ENCODE data around the gene RPL7A. TPM values are rescaled to one million over a fixed set of nuclear protein-coding genes. Genes with fewer than 3 reads are reported as not detected.

Gene RPL7A
- total and polyA plus RNA-seq, 2 of the 4 experiments (the other 2 are of a cell fraction): 3,220 to 4,096 TPM

- Histone ChIP-seq H3K4me2 (ENCODE audit: low read depth, low read length) (no peak overlapping the region), H3K14ac (replicated peaks; ENCODE audit: low read depth, low read length) (no peak overlapping the region), H3K36me3 (ENCODE audit: control insufficient read depth, insufficient read depth, low read length) (peaks cover 44% of the 10 kb centered on the region), H2BK120ac (ENCODE audit: low read depth, low read length) (no peak overlapping the region), H2BK20ac (ENCODE audit: low read depth, low read length) (no peak overlapping the region), H3K9me1 (ENCODE audit: insufficient read depth, low read length) (no peaks in the 10 kb centered on the region; the same call in 1 of the 2 replicates), H2AK5ac (ENCODE audit: low read depth, low read length) (no peak overlapping the region), H3K9me3 (ENCODE audit: control insufficient read depth, insufficient read depth, low read length) (no peaks in the 10 kb centered on the region), H3K4me3 (ENCODE audit: insufficient read depth, low read depth, low read length) (no peak overlapping the region), H2BK15ac (ENCODE audit: low read depth, low read length) (no peak overlapping the region), H3K9ac (ENCODE audit: low read depth, low read length) (no peak overlapping the region), H2AK9ac (replicated peaks; ENCODE audit: low read depth, low read length, poor library complexity) (no peak overlapping the region), H4K20me1 (ENCODE audit: insufficient read depth, low read length) (peaks cover 50% of the 10 kb centered on the region), H4K8ac (ENCODE audit: low read depth in 2 of 2, low read length in 2 of 2) (no peak overlapping the region), H4K5ac (ENCODE audit: low read depth, low read length) (no peak overlapping the region), H3K56ac (ENCODE audit: extremely low read depth, insufficient read depth, low read length) (no peak overlapping the region), H3K27ac (ENCODE audit: insufficient read depth, low read length) (no peak overlapping the region), H2BK5ac (ENCODE audit: low read depth, low read length, poor library complexity, severe bottlenecking) (no peak overlapping the region), H3K4me1 (ENCODE audit: control insufficient read depth, insufficient read depth, low read length) (peaks cover 12% of the 10 kb centered on the region; the same call in 1 of the 2 replicates), H4K91ac (ENCODE audit: insufficient read depth, low read depth, low read length) (no peak overlapping the region), H3K18ac (ENCODE audit: low read depth, low read length) (no peak overlapping the region), H3K23ac (ENCODE audit: low read depth, low read length) (no peak overlapping the region), H3K79me1 (ENCODE audit: low read depth in 1 of 2, low read length in 2 of 2) (peaks cover 30 to 78% of the 10 kb centered on the region in 2 experiments), H2AFZ (replicated peaks; ENCODE audit: low read length, poor library complexity) (no peak overlapping the region), H3K4ac (ENCODE audit: low read depth, low read length) (no peak overlapping the region), H3K27me3 (ENCODE audit: control insufficient read depth, insufficient read depth, low read length) (no peaks in the 10 kb centered on the region)
- ATAC-seq (ENCODE audit: low read depth) (no peak), DNase-seq (no peak)
- in situ Hi-C loops (cut with MboI; ENCODE audit: low sequenced_read_pairs) (no loop called here), intact Hi-C loops (cut with micrococcal nuclease) (no loop called here), dilution Hi-C loops (cut with HindIII; ENCODE audit: low sequenced_read_pairs, unreplicated experiment) (no loop called here)
- no TSS peak for BruUV-seq (replicated peaks)
- ChIA-PET POLR2A (ENCODE audit: unreplicated experiment) (no interaction called here), CTCF (no interaction called here)
- 73% methylated on average over 5 of the region's 7 CpGs; no CpG with 5 or more reads in 1 of the 2 experiments for whole genome bisulfite sequencing, 2 experiments (ENCODE audit: extremely low coverage in 2 of 2, insufficient read length in 1 of 2)
- TF ChIP-seq CHD1 (IDR thresholded peaks at IDR 0.05; ENCODE audit: low read depth, low read length): no peak
- no peak for TF ChIP-seq BHLHE40 (IDR thresholded peaks at IDR 0.05; ENCODE audit: low read depth, low read length)
- TF ChIP-seq MAFK (IDR thresholded peaks at IDR 0.05; ENCODE audit: low read depth, low read length): no peak
- no peak for TF ChIP-seq ELK1 (IDR thresholded peaks at IDR 0.05; ENCODE audit: borderline replicate concordance, low read depth, low read length)
- no peak for TF ChIP-seq SMC3 (IDR thresholded peaks at IDR 0.05; ENCODE audit: low read depth, low read length)
- no peak for TF ChIP-seq NFE2L2 (IDR thresholded peaks at IDR 0.05; ENCODE audit: low read depth, low read length)
These were observed 6.7 kb downstream of the RPL7A start for GRCh38 chr9:133354766-133355165.

Measured in IMR-90 (cell line).